HG03103 (cell line): ENCODE measurements around the gene CDC16.
"Not testable (repeated sequence)": the region's sequence is repeated elsewhere in the genome, so short reads cannot be mapped to it uniquely, and the experiment has no call there.

Experiments used
- ATAC-seq: cut with Tn5 transposase; IDR thresholded peaks from one replicate; pipeline ENCODE4 v1.9.1; 2021; ENCODE audit warnings: low read depth; ENCODE audit not compliant: unreplicated experiment

The CDC16 gene

GRCh38 chr13:114260814-114261213, 26.1 kb downstream of the CDC16 start:
- ATAC-seq = no peak

DNA sequence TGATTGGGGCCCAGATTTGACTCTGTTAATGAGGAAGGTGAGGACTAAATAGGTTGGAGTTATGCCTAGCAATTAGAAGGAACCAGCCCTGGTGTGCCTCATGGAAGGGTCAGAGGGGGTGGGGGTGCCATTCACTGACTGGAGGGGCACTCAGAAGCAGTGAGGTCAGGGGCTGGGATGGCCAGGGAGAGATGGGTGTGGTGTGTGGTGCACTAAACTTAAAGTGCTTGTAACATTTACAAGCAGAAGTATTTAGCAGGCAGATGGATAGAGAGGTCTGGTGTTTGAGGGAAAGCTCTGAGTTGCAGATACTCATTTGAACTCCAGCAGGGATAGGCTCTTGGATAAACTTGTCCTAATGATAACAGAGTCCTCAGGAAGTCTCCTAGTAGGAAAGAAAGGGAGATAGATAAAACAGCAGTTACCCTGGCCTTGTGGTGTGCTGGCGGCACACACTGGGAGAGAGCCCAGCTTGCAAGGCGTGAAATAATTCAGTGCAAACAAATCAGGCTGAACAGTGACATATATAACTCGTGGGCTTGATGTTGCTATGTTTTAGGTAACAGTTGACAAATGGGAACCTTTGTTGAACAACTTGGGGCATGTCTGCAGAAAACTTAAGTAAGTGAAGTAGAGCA, 26.8 kb downstream of the CDC16 start:
- no peak for ATAC-seq

GRCh38 chr13:114263578-114263977, 28.9 kb downstream of the CDC16 start:
- no peak for ATAC-seq

- ATAC-seq = not testable (repeated sequence)
Measured at GRCh38 chr13:114264313-114264712, 29.6 kb downstream of the CDC16 start.

DNA sequence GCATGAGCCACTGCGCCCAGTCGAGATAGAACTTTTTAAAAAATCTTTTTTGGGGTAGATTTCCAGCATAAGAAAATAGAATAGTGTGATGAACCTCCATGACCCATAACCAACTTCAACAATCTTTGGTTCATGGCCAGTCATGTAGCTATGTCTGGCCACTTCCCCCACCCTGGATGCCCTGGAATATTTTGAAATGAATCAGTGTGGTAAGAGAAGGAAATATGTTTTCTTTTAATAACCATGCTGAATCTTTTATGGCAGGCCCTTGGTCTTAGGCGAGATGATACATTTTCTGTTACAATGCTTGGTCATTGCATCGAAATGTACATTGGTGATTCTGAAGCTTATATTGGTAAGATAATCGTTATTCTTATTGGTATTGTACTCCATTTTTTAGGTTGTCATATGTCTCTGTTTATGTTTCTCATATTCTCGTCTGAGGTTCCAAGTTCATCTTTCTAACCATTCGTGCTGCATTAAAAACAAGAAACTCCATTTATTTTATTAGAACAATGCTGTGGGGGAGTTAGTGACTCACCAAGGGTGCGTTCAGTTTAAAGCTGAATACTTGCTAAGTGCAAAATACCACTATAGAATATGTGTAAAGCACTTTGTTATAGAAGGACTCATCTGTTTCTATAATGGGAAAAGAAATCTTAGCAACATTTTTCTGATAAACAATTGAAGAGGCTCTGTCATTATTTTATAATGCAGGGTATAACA, 30.4 kb downstream of the CDC16 start:
- no peak for ATAC-seq

GRCh38 chr13:114266241-114266640, 31.5 kb downstream of the CDC16 start:
- no peak for ATAC-seq

- ATAC-seq = no peak
Measured at GRCh38 chr13:114268344-114269280, 33.9 kb downstream of the CDC16 start.

- ATAC-seq = no peak
Measured at GRCh38 chr13:114269281-114269770, 34.6 kb downstream of the CDC16 start.

DNA sequence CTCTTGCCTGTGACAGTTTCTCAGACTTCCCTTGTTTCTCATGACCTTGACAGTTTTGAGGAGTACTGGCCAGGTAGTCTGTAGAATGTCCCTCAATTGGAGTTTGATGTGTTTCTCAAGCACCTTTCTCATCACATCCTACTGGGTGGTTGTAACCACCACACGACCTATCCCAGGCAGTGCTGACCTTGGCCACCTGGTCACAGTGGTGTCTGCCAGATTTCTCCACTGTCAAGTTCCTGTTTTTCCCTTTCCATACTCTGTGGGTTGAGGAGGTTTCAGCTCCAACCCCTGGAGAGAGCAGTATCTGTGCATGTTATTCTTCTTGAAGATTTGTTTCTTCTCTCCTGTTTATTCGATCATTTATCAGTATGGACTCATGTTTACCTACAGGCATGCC, 38.3 kb downstream of the CDC16 start:
- ATAC-seq = no peak

DNA sequence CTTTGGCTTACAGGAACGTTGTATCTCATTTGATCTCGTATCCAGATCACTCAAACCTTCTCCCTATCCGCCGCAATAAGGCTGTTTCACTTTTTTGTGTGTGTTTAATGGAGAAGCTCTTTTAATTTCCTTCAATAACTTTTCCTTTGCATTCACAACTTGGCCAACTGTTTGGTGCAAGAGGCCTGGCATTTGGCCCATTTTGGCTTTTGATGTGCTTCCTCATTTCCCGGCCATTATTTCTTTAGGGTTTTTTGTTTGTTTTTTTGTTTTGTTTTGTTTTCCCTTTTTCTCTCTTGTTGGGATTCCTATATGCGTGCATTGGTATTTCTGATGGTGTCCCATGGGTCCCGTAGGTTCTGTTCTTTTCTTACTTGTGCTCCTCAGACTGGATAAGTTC, 40.6 kb downstream of the CDC16 start:
- no peak for ATAC-seq

DNA sequence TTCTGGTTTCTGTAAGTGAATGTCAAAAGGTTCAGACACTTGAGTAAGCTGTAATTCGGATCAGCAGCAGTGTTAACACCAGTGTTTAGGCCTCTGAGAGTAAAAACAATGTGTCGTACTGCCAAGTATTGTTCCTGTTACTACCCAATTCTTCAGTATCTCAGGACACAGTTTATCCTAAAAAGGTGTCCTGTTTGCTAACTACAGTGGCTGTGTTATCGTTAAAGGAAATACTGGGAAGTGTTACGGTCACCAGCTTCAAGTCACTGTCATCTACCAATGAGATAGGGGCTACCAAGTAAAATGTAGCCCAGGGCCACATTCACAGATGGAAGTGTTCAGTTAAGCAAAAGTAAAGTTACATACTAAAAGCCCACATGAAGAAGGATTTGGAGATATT, 44.4 kb downstream of the CDC16 start:
- ATAC-seq = no peak

DNA sequence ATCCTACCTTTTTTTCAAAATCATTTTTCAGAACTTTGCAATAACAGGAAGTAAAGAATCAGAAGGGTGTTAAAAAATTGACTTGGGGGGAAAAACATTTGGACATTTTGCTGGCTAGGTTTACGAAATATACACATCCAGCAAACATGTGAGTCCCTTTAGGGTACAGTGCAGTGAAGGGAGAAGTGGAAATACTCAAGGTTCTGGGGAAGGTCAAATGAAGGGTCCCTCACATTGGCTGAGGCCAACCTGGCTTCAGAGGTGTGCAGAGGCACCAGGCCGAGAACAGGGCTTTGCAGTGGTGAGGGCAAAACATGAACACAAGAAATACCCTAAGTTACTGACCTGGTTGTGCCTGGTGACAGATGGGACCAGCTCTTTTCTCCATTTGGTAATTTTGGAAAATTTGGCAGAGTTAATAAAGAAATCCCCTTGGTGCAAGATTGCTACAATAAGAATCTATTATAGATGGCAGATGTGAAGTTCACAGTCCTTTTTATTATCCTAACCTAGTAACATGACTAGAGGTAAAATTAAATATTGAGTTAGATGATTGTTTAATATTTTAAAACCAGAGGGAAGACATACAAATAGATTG, 45.2 kb downstream of the CDC16 start:
- ATAC-seq = no peak

DNA sequence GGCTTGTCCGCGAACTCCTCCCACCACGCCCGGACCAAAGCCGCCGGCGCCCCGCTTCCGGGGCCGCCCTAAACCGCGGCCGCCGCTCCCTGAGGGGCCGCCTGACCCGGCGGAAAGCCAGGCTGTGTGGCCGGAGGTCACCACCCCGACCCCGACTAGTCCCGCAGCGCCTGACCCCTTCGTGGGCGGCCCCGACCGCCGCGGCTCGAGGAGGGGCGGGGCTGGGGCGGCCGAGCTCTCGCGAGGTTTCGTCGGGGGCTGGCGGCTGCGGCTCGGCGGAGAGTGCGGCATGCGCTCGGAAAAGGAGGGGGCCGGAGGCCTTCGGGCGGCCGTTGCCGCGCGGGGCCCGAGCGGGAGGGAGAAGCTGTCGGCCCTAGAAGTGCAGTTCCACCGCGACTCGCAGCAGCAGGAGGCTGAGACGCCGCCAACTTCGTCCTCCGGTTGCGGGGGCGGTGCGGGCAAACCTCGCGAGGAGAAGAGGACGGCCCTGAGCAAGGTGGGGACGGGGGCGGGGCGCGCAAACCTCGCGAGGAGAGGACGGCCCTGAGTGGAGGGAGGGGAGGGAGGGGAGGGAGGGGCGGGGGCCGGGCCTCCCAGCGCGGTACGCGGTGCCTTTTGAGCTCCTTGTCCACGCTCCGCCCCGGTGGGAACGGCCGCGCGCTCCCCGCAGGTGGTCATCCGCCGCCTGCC, 46.8 kb downstream of the CDC16 start, which contains the start of gene UPF3A:
Gene UPF3A, plus strand, starts transcription at position 251 of the 690 bp plus-strand sequence. Its CDS starts 39 bp downstream, at position 290.
- ATAC-seq = peak; percentile 51

DNA sequence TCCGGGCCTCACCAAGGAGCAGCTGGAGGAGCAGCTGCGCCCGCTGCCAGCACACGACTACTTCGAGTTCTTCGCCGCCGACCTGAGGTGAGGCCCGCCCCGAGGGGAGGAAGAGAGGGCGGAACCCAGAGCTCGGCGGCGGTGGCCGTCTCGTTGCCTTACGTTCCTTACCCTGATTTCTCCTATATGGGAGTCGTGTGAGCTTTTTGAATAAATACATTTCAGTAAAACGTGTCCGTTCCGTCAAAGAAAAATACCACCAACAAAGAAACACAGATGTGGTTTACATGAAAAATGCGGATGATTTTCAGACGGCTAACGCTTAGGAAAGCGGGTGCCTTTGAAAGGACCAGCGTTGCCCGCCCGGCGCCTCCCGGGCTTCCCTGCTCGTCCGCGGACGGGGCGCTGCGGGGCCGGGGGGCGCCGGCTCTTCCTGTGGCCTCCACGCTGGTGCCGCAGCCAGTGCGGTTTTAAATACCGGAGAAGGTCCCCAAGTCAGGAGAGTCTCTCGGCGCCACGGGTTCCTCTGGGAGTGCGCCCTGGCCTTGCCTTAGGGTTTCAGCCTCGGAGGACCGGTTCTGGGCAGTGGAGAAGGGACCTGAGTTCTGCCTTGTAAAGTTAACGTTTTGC, 47.5 kb downstream of the CDC16 start:
- ATAC-seq = peak; percentile 37

DNA sequence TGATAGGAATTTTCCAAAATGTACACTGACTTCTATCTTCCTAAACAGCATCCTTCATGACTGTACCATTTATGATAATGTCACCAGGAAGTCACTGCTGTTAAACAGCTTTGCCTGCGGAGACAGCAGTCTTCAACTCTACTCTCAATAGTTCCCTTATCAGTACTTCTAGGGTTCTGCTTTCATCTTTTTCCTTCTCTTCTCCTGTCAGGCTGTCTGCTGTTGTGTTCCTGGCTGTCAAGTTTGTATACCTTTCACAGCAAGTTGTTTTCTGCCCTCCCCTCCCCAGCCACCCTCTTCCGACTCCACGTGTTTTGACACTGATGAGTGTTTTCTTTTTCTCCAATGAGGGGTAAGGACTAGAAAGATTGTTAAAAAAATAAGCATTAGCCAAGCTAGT, 48.9 kb downstream of the CDC16 start:
- ATAC-seq = no peak

GRCh38 chr13:114284680-114285079, 50.0 kb downstream of the CDC16 start:
- ATAC-seq = no peak

DNA sequence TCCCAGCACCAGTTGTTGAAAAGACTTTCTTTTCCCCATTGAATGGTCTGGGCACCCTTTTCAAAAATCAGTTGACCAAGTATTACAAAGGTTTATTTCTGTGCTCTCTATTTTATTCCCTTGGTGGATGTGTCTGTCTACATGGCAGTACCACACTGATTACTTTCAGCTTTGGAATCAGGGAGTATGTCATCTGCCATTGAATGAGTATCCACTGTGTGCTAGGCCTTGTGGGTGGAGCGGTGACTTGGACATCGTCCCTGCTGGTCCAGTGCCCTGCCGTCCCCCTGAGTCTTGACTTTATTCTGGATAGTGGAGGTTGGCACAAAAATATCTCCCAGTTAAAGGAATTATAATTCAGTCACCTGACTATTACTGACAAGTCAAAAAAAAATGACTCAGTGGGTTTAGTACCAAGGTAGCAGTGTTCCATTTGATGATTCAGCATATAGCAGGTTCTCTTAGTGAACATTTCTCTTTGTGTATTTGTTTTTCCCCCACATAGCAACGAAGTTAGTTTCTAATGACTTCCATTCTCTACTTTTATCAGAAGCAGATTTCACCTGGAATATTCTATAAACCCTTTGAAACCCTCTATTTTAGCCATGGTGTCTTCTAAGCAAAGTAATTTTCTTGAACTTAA, 50.6 kb downstream of the CDC16 start:
- no peak for ATAC-seq

GRCh38 chr13:114286808-114287207, 52.1 kb downstream of the CDC16 start:
- ATAC-seq = no peak

DNA sequence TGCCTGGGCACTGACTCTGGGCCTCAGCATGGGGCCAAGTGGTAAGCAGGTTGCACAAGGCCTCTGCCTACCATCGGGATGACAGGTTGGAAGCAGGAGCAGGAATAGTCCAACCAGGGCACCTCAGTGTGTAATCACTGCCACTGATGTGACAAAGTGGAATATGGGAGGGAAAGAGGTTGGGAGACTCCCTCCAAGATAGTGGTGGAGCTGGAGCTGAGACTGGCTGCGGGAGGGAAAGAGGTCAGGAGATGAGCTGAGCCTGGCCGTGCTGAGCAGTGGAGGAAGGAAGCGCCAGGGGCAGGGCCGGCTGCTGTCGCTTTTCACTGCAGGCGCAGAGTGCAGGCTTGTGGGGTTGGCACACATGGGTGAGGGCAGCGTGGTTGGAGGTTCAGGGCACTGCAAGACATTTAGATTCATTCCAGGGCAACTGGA, 53.5 kb downstream of the CDC16 start:
- no peak for ATAC-seq
